AG04449 (cell line): ENCODE results near the gene NOTCH2.

Experiments
- CTCF ChIA-PET: fragments of 350-600 bp; formaldehyde crosslinking; extraction: SDS; loops from one replicate; lab custom pipeline; 2021; ENCODE audit warnings: antibody characterized with exemption; lab: Yijun Ruan, JAX
- POLR2A ChIA-PET: fragments of 400-600, 350-600 bp; formaldehyde crosslinking; extraction: SDS; loops from one replicate; lab custom pipeline; 2020; ENCODE audit warnings: antibody characterized with exemption, inconsistent platforms; lab: Yijun Ruan, JAX
- DNase-seq: peaks from one replicate; pipeline ENCODE4 v3.0.0-alpha.2; 2010; ENCODE audit warnings: low read depth, low spot score
- H3K4me3 ChIP-seq: 2 replicates; pipeline ENCODE4 v1.5.1; 2011; ENCODE audit warnings: low read depth, mild to moderate bottlenecking, control low read depth, low read length
- CTCF ChIP-seq: IDR thresholded peaks from one replicate; pipeline ENCODE4 v1.5.1; 2011; ENCODE audit warnings: mild to moderate bottlenecking, moderate library complexity, low read length, control low read depth, inconsistent platforms; ENCODE audit not compliant: insufficient read depth; ENCODE audit errors: missing control alignments

NOTCH2 gene

GRCh38 chr1:119887427-119887826, 182.0 kb downstream of the NOTCH2 start:
- H3K4me3 ChIP-seq = no peak overlapping the region
- POLR2A ChIA-PET = no interaction called here

GRCh38 chr1:119885903-119886783, 183.3 kb downstream of the NOTCH2 start:
- ChIA-PET CTCF (interaction anchor here (0.6 to 3.8 kb wide), 23 partner anchors 10 to 106 kb away, joined by 3 to 39 read pairs (median 4); partner anchors contain the start of gene ADAM30), POLR2A (no interaction called here)
- peak; percentile 78 for TF ChIP-seq CTCF
- no peak for DNase-seq
- no peak overlapping the region for H3K4me3 ChIP-seq

More at GRCh38 chr1:119887427-119887826, 182.0 kb downstream of the NOTCH2 start:
- DNase-seq = no peak
- no peak for TF ChIP-seq CTCF
- CTCF ChIA-PET = interaction anchor here (0.8 to 3.8 kb wide), 6 partner anchors 9 to 30 kb away, joined by 3 to 39 read pairs (median 4); partner anchors contain the start of gene ADAM30

- POLR2A ChIA-PET = no interaction called here
- DNase-seq = no peak
- no peak for TF ChIP-seq CTCF
- CTCF ChIA-PET = interaction anchor here (1.7 to 3.8 kb wide), 5 partner anchors 12 to 23 kb away, joined by 6 to 39 read pairs (median 13); partner anchors contain the start of gene ADAM30
- no peak overlapping the region for H3K4me3 ChIP-seq
Measured at GRCh38 chr1:119884711-119885110, 184.8 kb downstream of the NOTCH2 start.

- DNase-seq = no peak
- no peak overlapping the region for H3K4me3 ChIP-seq
- POLR2A ChIA-PET = no interaction called here
- TF ChIP-seq CTCF = no peak
- CTCF ChIA-PET = interaction anchor here (0.8 to 4.0 kb wide), 7 partner anchors 10 to 74 kb away, joined by 3 to 33 read pairs (median 4); no protein-coding TSS in a partner anchor
Measured at GRCh38 chr1:119883826-119884225, 185.6 kb downstream of the NOTCH2 start.

- TF ChIP-seq CTCF = no peak
- DNase-seq = no peak
- ChIA-PET POLR2A (no interaction called here), CTCF (interaction anchor here (0.6 to 4.0 kb wide), 5 partner anchors 9 to 82 kb away, joined by 3 to 33 read pairs (median 6); no protein-coding TSS in a partner anchor)
- no peak overlapping the region for H3K4me3 ChIP-seq
Measured at GRCh38 chr1:119882132-119883049, 187.1 kb downstream of the NOTCH2 start.
